Stimulated activated CD4-positive, alpha-beta T cell treated with anti-CD3 and anti-CD28 coated beads, Interleukin-4, amount 100 ng/mL, for 48 hours (primary cell): Measurements from ENCODE around the gene GATA5.

ENCODE experiments used
- DNase-seq, 2 donors: peaks; one replicate each; pipeline ENCODE4 v3.0.0-alpha.2; 2020; ENCODE audit warnings: low read depth in 2 of 2

GATA5 gene

DNA sequence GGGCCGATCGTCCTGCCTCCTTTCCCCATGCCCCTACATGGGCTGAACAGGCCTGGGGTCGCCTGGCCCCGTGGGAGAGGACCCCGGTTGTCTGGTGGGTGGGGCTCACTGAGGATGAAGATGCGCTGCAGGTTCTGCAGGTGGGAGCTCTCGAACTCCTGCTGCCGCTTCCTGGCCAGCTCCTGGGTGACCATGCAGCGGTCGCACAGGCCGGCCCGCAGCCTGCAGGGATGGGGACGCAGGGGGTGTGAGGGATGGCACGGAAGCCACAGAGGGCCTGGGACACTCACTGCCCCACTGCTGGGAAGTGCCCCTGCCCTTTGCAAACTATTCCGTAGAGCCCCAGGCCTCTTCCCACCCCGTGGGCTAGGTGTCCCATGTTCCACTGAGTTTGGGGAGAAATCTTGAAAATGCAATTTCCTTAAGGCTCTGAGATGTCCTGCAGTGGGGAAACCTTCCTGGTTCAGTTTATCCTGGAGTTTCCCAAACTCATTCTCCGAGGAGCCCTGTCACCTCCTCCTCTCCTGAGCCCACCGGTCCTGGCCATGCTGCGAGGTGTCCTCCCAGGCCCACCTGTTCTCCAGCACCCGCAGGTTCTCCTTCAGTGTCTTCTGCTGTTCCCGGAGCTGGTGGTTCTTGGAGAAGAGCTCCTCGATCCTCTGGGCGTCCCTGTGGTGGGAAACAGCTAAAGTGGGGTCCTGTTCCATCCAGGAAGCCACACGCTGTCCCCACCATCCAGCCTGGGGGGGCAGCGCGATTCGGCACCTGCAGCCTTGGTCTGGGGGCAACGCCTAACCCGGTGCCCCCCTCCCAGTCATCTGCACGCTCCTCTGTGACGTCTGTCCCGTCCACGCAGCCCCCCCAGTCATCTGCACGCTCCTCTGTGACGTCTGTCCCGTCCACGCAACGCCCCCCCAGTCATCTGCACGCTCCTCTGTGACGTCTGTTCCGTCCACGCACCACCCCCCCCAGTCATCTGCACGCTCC lies 58.9 kb downstream of the GATA5 start:
- DNase-seq = no peak

DNA sequence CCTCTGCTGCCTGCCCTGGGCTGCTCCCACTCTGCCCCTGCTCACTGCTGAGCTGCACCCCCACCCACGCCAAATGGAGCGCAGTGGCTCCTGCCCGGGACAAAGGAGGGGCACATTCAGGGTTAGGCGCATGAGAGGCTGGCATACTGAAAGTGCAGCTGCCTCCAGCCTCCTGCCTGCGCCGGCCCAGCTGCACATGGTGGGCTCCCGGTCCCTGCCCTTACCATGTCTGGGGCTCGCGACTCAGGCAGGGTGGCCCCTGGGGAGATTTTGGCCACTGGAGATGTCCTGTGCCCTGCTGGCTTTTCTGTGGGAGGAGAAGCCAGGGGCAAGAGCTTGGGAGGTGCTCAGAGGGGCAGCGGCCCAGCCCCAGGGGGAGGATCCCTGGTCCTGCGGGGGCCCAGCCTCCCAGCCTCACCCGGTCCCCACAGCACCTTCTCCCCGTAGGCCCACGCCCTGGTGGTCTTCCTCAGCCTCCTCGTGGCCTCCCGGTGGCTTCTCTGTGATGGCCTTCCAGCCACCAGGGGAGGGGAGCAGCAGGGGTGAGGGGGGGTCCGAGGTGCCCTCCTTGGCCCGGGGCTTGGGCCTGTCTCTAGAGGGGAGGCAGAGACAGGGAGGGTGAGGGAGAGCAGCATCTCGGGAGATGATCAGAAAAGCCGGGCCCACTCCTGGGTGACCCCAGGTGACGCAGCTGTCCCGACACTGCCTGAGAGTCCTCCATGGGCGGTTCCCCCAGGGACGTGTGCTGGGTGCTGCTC lies 60.3 kb downstream of the GATA5 start:
- DNase-seq = no peak

DNA sequence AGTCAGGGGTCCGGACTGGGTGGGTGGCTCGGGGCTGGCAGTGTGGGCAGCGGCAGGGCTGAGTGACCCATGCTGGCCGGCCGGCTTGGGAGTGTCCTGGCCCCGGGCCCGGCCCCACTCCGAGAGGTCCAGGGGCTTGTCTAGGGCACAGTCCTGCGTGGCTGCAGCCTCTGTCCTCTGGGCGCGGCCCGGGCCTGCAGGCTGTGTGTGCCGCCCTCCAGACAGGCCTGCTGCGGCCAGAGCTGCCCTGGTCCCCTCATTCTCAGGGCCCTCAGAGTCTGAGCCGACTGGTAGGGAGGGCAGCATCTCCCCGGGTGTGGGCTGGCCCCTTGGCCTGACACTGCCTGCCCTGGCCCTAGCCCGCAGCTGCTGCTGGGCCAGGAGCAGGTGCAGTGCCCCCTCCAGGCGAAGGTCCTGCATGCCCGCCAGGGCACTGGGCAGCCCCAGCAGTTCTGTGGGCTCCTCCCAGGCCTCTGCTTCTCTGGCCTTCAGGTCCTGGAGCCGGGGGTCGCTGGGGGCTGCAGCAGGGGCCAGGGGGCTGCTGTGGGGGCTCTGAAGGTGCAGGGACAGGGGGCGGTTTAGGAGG lies 61.8 kb downstream of the GATA5 start:
- DNase-seq = no peak
